HEK293 (cell line): ENCODE measurements around the gene PINLYP.

ENCODE experiments used
- ZBTB7A ChIP-seq: fragments of 450-650 bp; formaldehyde crosslinking; IDR thresholded peaks from 2 replicates; pipeline ENCODE4 v1.5.1; 2016; ENCODE audit warnings: low read depth, missing biosample characterization, missing genetic modification characterization
- ZNF140 ChIP-seq: fragments of 450-650 bp; formaldehyde crosslinking; IDR thresholded peaks from 2 replicates; pipeline ENCODE4 v1.5.1; 2016; ENCODE audit warnings: missing biosample characterization, missing genetic modification characterization
- ZNF23 ChIP-seq: fragments of 450-650 bp; formaldehyde crosslinking; IDR thresholded peaks from 2 replicates; pipeline ENCODE4 v1.5.1; 2016; ENCODE audit warnings: missing biosample characterization, missing genetic modification characterization, borderline replicate concordance
- ZNF24 ChIP-seq: fragments of 450-650 bp; formaldehyde crosslinking; IDR thresholded peaks from 2 replicates; pipeline ENCODE4 v1.5.1; 2016; ENCODE audit warnings: missing biosample characterization, missing genetic modification characterization
- ZNF302 ChIP-seq: fragments of 450-650 bp; formaldehyde crosslinking; IDR thresholded peaks from 2 replicates; pipeline ENCODE4 v1.5.1; 2016; ENCODE audit warnings: missing biosample characterization, missing genetic modification characterization, low read depth
- ZNF501 ChIP-seq: fragments of 450-650 bp; formaldehyde crosslinking; IDR thresholded peaks from 2 replicates; pipeline ENCODE4 v1.5.1; 2016; ENCODE audit warnings: missing biosample characterization, missing genetic modification characterization
- ZNF677 ChIP-seq: fragments of 450-650 bp; IDR thresholded peaks from 2 replicates; pipeline ENCODE4 v1.5.0; 2018; ENCODE audit warnings: missing biosample characterization, mild to moderate bottlenecking, missing genetic modification characterization, moderate library complexity
- ZSCAN30 ChIP-seq: fragments of 450-650 bp; IDR thresholded peaks from 2 replicates; pipeline ENCODE4 v1.5.1; 2018; ENCODE audit warnings: missing biosample characterization, mild to moderate bottlenecking, missing genetic modification characterization, moderate library complexity
- TF ChIP-seq, protein P1 (sequence below): fragments of 450-650 bp; formaldehyde crosslinking; IDR thresholded peaks from 2 replicates; pipeline ENCODE4 v1.5.1; 2016; ENCODE audit warnings: missing biosample characterization, missing genetic modification characterization
- TF ChIP-seq, protein P2 (sequence below): fragments of 450-650 bp; formaldehyde crosslinking; IDR thresholded peaks from 2 replicates; pipeline ENCODE4 v1.5.1; 2016; ENCODE audit warnings: missing biosample characterization, missing genetic modification characterization
- TF ChIP-seq, protein P3 (sequence below): fragments of 450-650 bp; formaldehyde crosslinking; IDR thresholded peaks from 2 replicates; pipeline ENCODE4 v1.5.1; 2017; ENCODE audit warnings: missing biosample characterization, missing genetic modification characterization
- TF ChIP-seq, protein P4 (sequence below): fragments of 450-650 bp; formaldehyde crosslinking; IDR thresholded peaks from 2 replicates; pipeline ENCODE4 v1.5.1; 2017; ENCODE audit warnings: missing biosample characterization, mild to moderate bottlenecking, missing genetic modification characterization, moderate library complexity
- TF ChIP-seq, protein P5 (sequence below): fragments of 450-650 bp; formaldehyde crosslinking; IDR thresholded peaks from 2 replicates; pipeline ENCODE4 v1.5.1; 2016; ENCODE audit warnings: missing biosample characterization, missing genetic modification characterization

DNA sequence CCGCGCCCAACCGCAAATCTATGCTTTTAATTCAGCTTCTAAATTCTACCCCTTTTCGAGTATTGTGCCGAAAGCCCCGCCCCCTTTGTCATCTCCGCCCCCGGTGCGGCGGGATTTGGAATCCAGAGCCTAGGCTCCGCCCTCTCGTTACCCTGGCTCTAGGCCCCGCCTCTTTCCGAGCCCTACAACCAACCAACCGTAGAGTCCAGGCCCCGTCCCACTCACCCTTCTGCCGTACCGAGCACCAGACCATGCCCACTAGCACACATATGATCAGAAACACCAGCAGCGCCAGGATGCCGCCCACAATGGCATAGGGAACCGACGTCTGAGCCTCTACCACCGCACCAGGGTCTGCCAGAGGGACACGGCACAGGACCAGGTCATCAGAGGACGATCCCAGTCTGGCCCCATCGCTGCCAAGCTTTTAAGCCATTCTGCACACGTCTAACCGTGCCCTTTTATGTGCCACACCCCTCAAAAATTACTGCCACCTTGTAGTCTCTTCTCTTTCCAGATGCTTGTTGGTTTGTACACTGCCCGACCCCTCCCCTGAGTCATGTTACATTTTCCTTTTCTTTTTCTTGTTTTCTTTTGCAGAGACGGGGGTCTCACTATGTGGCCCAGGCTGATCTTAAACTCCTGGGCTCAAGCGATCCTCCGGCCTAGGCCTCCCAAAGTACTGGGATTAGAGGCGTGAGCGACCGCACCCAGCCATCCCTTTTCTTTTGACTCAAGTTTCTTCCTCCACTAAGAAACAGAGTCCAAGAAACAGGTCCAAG, 48.5 kb downstream of the PINLYP start:
- TF ChIP-seq, protein P1, sequence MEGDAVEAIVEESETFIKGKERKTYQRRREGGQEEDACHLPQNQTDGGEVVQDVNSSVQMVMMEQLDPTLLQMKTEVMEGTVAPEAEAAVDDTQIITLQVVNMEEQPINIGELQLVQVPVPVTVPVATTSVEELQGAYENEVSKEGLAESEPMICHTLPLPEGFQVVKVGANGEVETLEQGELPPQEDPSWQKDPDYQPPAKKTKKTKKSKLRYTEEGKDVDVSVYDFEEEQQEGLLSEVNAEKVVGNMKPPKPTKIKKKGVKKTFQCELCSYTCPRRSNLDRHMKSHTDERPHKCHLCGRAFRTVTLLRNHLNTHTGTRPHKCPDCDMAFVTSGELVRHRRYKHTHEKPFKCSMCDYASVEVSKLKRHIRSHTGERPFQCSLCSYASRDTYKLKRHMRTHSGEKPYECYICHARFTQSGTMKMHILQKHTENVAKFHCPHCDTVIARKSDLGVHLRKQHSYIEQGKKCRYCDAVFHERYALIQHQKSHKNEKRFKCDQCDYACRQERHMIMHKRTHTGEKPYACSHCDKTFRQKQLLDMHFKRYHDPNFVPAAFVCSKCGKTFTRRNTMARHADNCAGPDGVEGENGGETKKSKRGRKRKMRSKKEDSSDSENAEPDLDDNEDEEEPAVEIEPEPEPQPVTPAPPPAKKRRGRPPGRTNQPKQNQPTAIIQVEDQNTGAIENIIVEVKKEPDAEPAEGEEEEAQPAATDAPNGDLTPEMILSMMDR (tag by site-specific recombination): no peak
- TF ChIP-seq ZNF501 (tag by site-specific recombination): no peak
- TF ChIP-seq ZNF23 (tag by site-specific recombination): no peak
- TF ChIP-seq ZNF140 (tag by site-specific recombination): no peak
- TF ChIP-seq, protein P2, sequence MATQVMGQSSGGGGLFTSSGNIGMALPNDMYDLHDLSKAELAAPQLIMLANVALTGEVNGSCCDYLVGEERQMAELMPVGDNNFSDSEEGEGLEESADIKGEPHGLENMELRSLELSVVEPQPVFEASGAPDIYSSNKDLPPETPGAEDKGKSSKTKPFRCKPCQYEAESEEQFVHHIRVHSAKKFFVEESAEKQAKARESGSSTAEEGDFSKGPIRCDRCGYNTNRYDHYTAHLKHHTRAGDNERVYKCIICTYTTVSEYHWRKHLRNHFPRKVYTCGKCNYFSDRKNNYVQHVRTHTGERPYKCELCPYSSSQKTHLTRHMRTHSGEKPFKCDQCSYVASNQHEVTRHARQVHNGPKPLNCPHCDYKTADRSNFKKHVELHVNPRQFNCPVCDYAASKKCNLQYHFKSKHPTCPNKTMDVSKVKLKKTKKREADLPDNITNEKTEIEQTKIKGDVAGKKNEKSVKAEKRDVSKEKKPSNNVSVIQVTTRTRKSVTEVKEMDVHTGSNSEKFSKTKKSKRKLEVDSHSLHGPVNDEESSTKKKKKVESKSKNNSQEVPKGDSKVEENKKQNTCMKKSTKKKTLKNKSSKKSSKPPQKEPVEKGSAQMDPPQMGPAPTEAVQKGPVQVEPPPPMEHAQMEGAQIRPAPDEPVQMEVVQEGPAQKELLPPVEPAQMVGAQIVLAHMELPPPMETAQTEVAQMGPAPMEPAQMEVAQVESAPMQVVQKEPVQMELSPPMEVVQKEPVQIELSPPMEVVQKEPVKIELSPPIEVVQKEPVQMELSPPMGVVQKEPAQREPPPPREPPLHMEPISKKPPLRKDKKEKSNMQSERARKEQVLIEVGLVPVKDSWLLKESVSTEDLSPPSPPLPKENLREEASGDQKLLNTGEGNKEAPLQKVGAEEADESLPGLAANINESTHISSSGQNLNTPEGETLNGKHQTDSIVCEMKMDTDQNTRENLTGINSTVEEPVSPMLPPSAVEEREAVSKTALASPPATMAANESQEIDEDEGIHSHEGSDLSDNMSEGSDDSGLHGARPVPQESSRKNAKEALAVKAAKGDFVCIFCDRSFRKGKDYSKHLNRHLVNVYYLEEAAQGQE: no peak
- no peak for TF ChIP-seq ZNF677 (tag by site-specific recombination)
- TF ChIP-seq, protein P3, sequence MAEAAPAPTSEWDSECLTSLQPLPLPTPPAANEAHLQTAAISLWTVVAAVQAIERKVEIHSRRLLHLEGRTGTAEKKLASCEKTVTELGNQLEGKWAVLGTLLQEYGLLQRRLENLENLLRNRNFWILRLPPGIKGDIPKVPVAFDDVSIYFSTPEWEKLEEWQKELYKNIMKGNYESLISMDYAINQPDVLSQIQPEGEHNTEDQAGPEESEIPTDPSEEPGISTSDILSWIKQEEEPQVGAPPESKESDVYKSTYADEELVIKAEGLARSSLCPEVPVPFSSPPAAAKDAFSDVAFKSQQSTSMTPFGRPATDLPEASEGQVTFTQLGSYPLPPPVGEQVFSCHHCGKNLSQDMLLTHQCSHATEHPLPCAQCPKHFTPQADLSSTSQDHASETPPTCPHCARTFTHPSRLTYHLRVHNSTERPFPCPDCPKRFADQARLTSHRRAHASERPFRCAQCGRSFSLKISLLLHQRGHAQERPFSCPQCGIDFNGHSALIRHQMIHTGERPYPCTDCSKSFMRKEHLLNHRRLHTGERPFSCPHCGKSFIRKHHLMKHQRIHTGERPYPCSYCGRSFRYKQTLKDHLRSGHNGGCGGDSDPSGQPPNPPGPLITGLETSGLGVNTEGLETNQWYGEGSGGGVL (tag by site-specific recombination): no peak
- no peak for TF ChIP-seq ZNF24 (tag by site-specific recombination)
- TF ChIP-seq, protein P4, sequence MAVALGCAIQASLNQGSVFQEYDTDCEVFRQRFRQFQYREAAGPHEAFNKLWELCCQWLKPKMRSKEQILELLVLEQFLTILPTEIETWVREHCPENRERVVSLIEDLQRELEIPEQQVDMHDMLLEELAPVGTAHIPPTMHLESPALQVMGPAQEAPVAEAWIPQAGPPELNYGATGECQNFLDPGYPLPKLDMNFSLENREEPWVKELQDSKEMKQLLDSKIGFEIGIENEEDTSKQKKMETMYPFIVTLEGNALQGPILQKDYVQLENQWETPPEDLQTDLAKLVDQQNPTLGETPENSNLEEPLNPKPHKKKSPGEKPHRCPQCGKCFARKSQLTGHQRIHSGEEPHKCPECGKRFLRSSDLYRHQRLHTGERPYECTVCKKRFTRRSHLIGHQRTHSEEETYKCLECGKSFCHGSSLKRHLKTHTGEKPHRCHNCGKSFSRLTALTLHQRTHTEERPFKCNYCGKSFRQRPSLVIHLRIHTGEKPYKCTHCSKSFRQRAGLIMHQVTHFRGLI (tag by site-specific recombination): no peak
- TF ChIP-seq ZNF302 (tag by site-specific recombination): no peak
- TF ChIP-seq, protein P5, sequence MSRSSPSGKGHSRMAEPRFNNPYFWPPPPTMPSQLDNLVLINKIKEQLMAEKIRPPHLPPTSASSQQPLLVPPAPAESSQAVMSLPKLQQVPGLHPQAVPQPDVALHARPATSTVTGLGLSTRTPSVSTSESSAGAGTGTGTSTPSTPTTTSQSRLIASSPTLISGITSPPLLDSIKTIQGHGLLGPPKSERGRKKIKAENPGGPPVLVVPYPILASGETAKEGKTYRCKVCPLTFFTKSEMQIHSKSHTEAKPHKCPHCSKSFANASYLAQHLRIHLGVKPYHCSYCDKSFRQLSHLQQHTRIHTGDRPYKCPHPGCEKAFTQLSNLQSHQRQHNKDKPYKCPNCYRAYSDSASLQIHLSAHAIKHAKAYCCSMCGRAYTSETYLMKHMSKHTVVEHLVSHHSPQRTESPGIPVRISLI (tag by site-specific recombination): no peak
- no peak for TF ChIP-seq ZBTB7A (tag by site-specific recombination)
- no peak for TF ChIP-seq ZSCAN30
